ENCODE data around the gene RET.
"Not testable (repeated sequence)": the region's sequence is repeated elsewhere in the genome, so short reads cannot be mapped to it uniquely, and the experiment has no call there.

RET gene

GRCh38 chr10:43138021-43138756 lies 61.3 kb downstream of the RET start, which contains the start of gene CSGALNACT2:
TSS of gene CSGALNACT2 (plus strand) at chr10:43138445. CDS start at chr10:43155150, 16,705 bp downstream.
- peak; percentile 83 to 88 (median 85) for DNase-seq

GRCh38 chr10:43138757-43139241 lies 61.9 kb downstream of the RET start:
- peak; percentile 10 to 67 (median 62) for DNase-seq

- DNase-seq = no peak
Measured at GRCh38 chr10:43141421-43141820, 64.6 kb downstream of the RET start.

GRCh38 chr10:43145311-43145710 lies 68.4 kb downstream of the RET start:
- peak in 1 of 3 experiments; percentile 55 for DNase-seq

- not testable (repeated sequence) for DNase-seq
Measured at GRCh38 chr10:43145936-43146335, 69.1 kb downstream of the RET start.

- no peak for DNase-seq
Measured at GRCh38 chr10:43151371-43151770, 74.5 kb downstream of the RET start.

GRCh38 chr10:43153901-43154300 lies 77.0 kb downstream of the RET start:
- DNase-seq = no peak

GRCh38 chr10:43155221-43155620 lies 78.4 kb downstream of the RET start:
- DNase-seq = no peak

GRCh38 chr10:43155741-43156140 lies 78.9 kb downstream of the RET start:
- DNase-seq = no peak

GRCh38 chr10:43156590-43157341 lies 79.9 kb downstream of the RET start:
- DNase-seq = no peak

GRCh38 chr10:43158636-43159035 lies 81.8 kb downstream of the RET start:
- DNase-seq = no peak

GRCh38 chr10:43160046-43160920 lies 83.4 kb downstream of the RET start:
- DNase-seq = no peak

GRCh38 chr10:43160921-43161255 lies 84.0 kb downstream of the RET start:
- no peak for DNase-seq

- no peak for DNase-seq
Measured at GRCh38 chr10:43162604-43163003, 85.7 kb downstream of the RET start.

- DNase-seq = peak in 1 of 3 experiments; percentile 50
Measured at GRCh38 chr10:43166207-43166879, 89.5 kb downstream of the RET start.

GRCh38 chr10:43166880-43167497 lies 90.1 kb downstream of the RET start:
- DNase-seq = peak in 2 of 3 experiments; percentile 39 to 73

GRCh38 chr10:43167498-43167889 lies 90.6 kb downstream of the RET start:
- DNase-seq = no peak

- DNase-seq = no peak
Measured at GRCh38 chr10:43170491-43170890, 93.6 kb downstream of the RET start.

- DNase-seq = no peak
Measured at GRCh38 chr10:43172645-43173044, 95.8 kb downstream of the RET start.

- no peak for DNase-seq
Measured at GRCh38 chr10:43173120-43173519, 96.3 kb downstream of the RET start.

- no peak for DNase-seq
Measured at GRCh38 chr10:43174969-43175368, 98.1 kb downstream of the RET start.

GRCh38 chr10:43176271-43176670 lies 99.4 kb downstream of the RET start:
- DNase-seq = no peak
